Activated T-helper 1 cell treated with anti-CD3 and anti-CD28 coated beads, Interleukin-2, amount 50 U/mL, for 16 hours (primary cell): ENCODE data around the gene TMEM233.
"Not testable (repeated sequence)": the region's sequence is repeated elsewhere in the genome, so short reads cannot be mapped to it uniquely, and the experiment has no call there.

Source experiments
- DNase-seq, 2 donors: peaks; one replicate each; pipeline ENCODE4 v3.0.0-alpha.2; 2020; ENCODE audit warnings: low read depth in 1 of 2, low spot score in 1 of 2

TMEM233 gene

GRCh38 chr12:119609358-119609757 lies 15.8 kb downstream of the TMEM233 start:
- DNase-seq = no peak

GRCh38 chr12:119613319-119613936 lies 19.9 kb downstream of the TMEM233 start:
- no peak for DNase-seq

DNA sequence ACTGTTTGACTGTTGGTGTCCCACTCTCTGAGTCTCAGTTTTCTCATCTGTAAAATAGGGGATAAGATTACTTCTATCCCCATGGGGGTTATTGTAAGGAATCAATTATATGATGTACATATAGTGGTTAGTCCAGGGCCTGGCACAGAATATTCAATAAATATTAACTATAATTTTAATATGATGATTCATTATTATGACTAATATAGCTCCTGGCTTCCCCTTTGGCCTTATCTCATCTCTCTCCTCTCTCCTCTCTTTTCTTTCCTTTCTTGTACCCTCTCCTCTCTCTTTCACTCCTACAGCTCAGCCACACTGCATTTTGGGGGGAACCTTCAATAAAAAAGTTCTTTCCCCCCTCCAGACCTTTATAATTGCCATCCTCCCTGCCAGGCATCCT lies 21.1 kb downstream of the TMEM233 start:
- DNase-seq = no peak

DNA sequence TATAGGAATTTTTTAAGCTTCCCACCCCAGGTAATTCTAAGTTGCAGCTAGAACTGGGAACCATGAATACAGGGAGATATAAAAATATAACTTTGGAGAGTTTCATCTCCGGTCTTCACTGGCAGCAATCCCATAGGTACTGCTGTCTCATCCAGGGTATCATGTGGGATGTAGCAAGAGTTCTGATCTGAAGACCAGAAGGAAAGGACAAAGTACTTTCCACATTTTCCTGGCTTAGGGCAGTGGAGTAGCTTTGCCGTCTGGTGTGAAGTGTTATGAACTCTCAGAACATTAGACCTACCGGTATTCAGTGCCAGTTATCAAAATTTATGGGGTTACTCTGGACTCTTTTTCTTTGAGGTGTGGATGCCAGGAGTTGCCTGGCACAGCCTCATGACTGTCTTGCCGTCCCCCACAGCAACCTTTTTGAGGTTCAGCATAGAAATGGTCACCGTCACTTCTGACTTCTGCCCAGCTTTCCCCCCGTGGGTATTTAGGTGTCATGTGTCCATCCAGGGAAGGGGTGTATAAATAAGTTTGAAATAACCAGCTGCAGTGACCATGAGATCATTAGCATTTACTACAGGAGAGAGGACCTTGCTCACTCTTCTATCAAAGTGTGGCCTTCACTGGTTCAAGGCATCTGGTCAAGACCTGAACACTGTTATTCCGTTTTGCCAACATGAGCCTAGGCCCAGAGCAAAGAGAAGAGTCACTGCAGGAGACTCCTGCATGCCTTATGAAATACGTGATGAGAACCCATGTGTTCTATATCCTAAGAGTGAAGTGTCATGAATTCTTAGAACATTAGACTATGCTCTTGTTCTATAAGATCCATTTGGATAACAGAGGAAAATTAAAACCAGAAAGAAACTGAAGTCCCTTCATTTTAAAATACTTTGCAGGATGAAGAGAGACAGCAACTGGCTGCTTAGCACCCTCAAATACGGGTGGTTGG lies 22.2 kb downstream of the TMEM233 start:
- no peak for DNase-seq

GRCh38 chr12:119618328-119618896 lies 24.8 kb downstream of the TMEM233 start:
- not testable (repeated sequence) for DNase-seq

DNA sequence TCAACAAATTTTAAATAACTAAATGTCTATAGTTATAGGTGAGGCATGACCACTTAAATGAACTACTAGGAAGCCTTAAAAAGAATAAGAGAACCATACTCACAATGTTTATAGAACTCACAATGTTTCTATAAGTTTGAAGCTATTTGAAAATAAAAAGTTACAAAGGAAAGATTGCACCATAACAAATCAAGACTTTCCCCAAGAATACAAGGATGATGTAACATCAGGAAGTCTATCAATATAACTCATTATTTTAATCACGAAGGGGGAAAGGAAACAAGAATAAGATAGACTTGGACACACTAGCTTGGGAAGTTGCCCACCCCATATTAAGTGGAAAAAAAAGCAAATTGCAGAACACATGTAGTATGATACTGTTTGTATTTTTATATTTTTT lies 26.9 kb downstream of the TMEM233 start:
- DNase-seq = no peak

DNA sequence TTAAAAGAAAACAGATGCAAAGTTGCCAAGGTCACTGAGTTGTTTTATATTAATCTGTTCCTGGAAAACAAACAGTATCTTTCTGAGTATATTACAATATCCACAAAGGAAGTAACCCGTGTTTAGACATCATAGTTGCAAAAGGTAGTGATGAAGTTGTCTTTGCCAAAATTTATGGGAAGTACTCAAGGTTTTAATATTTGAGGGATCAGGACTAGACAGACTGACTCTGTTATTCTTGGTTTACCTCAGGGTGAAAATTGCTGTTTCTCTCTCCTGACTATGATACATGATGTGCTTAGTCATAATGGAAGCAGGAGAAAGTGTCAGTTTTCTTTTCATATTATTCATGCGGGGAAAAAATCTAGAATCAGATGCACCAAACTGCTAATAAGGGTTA lies 28.3 kb downstream of the TMEM233 start:
- no peak for DNase-seq

- DNase-seq = no peak
These were observed 31.4 kb downstream of the TMEM233 start for GRCh38 chr12:119624966-119625365.

GRCh38 chr12:119627019-119627643 lies 33.6 kb downstream of the TMEM233 start:
- DNase-seq = no peak

- DNase-seq = no peak
These were observed 34.1 kb downstream of the TMEM233 start for GRCh38 chr12:119627686-119628085.

DNA sequence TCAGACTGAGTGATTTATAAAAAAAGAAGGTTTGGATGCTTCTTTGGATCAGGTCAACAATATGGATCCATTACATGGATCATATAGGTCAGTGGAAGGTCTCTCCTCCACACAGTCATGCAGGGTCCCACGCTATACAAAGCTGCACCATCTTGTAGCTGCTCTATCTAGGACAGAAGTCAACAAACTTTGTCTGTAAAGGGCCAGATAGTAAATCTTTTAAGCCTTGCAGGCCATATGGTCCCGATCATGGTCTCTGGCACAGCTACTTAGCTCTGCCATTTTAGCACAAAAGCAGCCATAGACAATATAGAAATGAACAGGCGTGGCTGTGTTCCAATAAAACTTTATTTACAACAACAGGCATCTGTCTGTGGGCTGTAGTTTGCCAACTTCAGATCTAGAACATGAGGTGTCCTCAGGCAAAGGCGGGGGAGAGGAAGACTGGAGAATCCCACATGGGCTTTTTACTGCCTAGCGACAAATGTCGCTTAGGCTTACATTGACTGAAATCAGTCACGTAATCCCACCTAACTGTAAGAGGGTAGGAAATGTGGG lies 36.7 kb downstream of the TMEM233 start:
- no peak for DNase-seq

DNA sequence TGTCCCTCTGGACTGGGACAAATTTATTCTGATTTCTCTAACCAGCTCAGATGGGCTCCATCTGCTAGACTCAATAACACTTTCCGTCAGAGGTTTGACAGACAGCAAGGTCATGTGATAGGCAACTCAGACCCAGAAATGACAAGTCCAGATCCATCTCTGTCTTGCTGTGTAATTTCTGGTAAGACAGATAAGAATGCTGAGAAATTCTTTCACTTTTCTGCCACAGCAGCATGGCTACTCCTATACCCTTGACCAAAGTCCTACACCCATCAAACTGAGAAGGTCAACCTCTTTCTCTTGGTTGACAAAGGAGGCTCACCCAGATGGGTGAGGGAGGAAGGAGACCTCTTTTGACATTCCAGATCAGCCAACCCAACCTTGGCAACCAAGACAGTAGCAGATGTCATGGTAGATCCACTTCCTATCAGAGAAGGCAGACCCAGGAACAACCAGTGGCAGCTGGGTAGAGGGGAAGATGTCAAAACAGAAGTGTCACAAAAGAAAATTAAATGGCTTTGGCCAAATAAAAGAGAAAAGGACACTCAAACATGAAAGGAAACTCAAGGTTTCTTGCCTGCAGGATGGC lies 37.5 kb downstream of the TMEM233 start:
- DNase-seq = no peak

- DNase-seq = no peak
These were observed 38.5 kb downstream of the TMEM233 start for GRCh38 chr12:119631930-119632678.

GRCh38 chr12:119634743-119635142 lies 41.2 kb downstream of the TMEM233 start:
- DNase-seq = no peak

DNA sequence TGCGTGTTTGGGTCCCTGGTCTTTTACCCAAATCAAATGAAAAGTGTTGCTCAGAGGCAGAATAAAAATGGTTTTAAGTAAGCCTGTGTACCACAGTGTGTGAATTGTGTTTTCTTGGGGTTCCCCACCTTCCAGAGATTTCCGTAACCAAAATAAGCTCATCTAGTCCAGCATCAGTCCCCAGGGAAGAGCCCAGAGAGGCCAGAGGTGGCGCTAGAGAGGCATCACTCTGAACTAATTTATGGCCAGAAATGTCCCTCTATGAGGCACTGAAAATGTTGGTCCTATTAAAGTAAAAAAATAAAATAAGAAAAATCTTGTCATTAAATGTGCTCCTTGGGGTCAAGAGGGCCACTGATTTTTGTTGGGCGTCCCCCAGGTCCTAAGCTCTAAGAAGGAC lies 49.4 kb downstream of the TMEM233 start:
- DNase-seq = no peak

DNA sequence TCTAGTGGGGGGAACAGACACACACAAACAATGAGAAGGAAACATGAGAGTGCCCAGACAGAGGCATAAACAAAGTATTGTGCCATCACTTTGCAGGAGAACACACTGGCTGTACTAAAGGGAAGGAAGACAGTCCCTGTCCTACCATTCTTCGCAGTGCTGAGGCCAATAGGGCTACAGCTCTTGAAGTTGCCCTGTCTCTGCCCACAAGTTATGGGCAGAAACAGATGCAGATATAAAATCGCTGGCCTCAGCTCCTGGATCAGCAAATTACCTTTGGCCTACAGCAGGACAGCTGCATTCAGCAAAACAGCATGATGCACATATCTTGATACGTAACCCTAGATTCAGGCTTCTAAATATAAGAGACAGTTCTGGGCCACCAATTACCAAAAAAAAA lies 51.4 kb downstream of the TMEM233 start:
- no peak for DNase-seq

GRCh38 chr12:119645535-119646059 lies 52.0 kb downstream of the TMEM233 start:
- no peak for DNase-seq

DNA sequence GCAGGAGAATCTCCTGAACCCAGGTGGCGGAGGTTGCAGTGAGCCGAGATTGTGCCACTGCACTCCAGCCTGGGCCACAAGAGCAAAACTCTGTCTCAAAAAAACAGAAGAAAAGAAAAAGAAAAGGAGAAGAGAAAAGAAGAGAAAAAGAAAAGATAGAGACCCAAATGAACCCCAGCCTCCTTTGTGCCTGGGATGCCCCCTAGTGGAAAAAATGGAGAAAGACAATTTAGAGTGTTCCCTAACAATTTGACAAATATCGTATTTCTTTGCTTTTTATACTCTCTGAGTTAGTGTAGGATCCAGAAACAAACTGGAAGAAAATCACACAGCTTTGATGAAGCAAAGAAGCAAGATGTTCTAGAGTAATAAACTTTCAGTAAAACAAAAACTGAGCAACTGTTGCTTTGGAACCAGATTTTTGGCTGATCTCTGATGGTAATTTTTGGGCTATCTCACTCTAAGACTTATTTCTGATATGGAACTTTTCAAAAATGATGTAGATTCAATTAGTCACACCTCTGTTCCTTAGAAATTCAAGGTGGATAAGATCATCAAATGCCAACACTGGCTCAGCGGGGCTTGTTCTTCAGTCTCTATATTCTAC lies 55.7 kb downstream of the TMEM233 start:
- no peak for DNase-seq

- DNase-seq = no peak
These were observed 59.1 kb downstream of the TMEM233 start for GRCh38 chr12:119652665-119653064.

GRCh38 chr12:119657001-119657400 lies 63.4 kb downstream of the TMEM233 start:
- not testable (repeated sequence) for DNase-seq
